K562 (cell line): Measurements from ENCODE around the gene ACSF2. TPM values are rescaled to one million over a fixed set of nuclear protein-coding genes. Genes with fewer than 3 reads are reported as not detected.

Experiments used
- CBX8 ChIP-seq: fragments of 200-600 bp; sonication (generic); IDR thresholded peaks from 2 replicates; pipeline ENCODE4 v1.6.1; 2012; ENCODE audit warnings: borderline replicate concordance, mixed run types, low read depth, mild to moderate bottlenecking, moderate library complexity, mixed read lengths, low read length, control low read depth, inconsistent platforms; ENCODE audit not compliant: poor library complexity, severe bottlenecking; ENCODE audit errors: extremely low read depth
- ELK1 ChIP-seq: sonication (generic); formaldehyde crosslinking; IDR thresholded peaks from 2 replicates; pipeline ENCODE4 v1.8.1; 2022; ENCODE audit warnings: missing genetic modification reagents
- FOXJ2 ChIP-seq: fragments of 200-800 bp; sonication (Bioruptor generic); IDR thresholded peaks from 2 replicates; pipeline ENCODE4 v1.6.1; 2016; ENCODE audit warnings: missing genetic modification characterization, missing compliant biosample characterization
- FOXP4 ChIP-seq: sonication (generic); formaldehyde crosslinking; IDR thresholded peaks from 2 replicates; pipeline ENCODE4 v1.8.0; 2022; ENCODE audit warnings: mild to moderate bottlenecking, missing genetic modification reagents, borderline replicate concordance
- MED1 ChIP-seq: sonication (generic); formaldehyde crosslinking; IDR thresholded peaks from 2 replicates; pipeline ENCODE4 v1.8.1; 2023; ENCODE audit warnings: missing genetic modification reagents, borderline replicate concordance
- MXD1 ChIP-seq: fragments of 250-450 bp; sonication (Bioruptor Pico); IDR thresholded peaks from 2 replicates; pipeline ENCODE4 v1.8.0; 2021; ENCODE audit warnings: borderline replicate concordance, mild to moderate bottlenecking, moderate library complexity; ENCODE audit not compliant: poor library complexity, severe bottlenecking
- MYBL2 ChIP-seq, 2 experiments: fragments of 450-650 bp in 1 of 2; sonication (generic) in 1 of 2; formaldehyde crosslinking in 1 of 2; IDR thresholded peaks; 2 replicates each; pipeline versions ENCODE4 v1.6.1 to v1.8.1; 2017 to 2022; ENCODE audit warnings: borderline replicate concordance in 1 of 2, inconsistent platforms in 1 of 2, low read depth in 1 of 2, mild to moderate bottlenecking in 1 of 2, missing genetic modification reagents in 1 of 2, moderate library complexity in 1 of 2
- NFRKB ChIP-seq: fragments of 450-650 bp; IDR thresholded peaks from 2 replicates; pipeline ENCODE4 v1.6.1; 2016; ENCODE audit warnings: low read depth
- NR2C2 ChIP-seq, 2 experiments: fragments of 200-800 bp in 1 of 2; sonication (Bioruptor generic) in 1 of 2; sonication (generic) in 1 of 2; formaldehyde crosslinking in 1 of 2; IDR thresholded peaks; 2 replicates each; pipeline versions ENCODE4 v1.6.1 to v1.8.0; 2016 to 2022; ENCODE audit warnings: mild to moderate bottlenecking in 1 of 2, missing compliant biosample characterization in 1 of 2, missing genetic modification characterization in 1 of 2, missing genetic modification reagents in 1 of 2
- POLR2A ChIP-seq: fragments of 450-650 bp; conservative IDR thresholded peaks from 2 replicates; pipeline ENCODE4 v1.6.1; 2016
- SMARCA5 ChIP-seq: fragments of 450-650 bp; IDR thresholded peaks from 2 replicates; pipeline ENCODE4 v1.6.1; 2016
- SOX6 ChIP-seq: fragments of 450-650 bp; IDR thresholded peaks from 2 replicates; pipeline ENCODE4 v1.6.1; 2014; ENCODE audit warnings: mild to moderate bottlenecking
- TARDBP ChIP-seq: fragments of 450-650 bp; IDR thresholded peaks from 2 replicates; pipeline ENCODE4 v1.6.1; 2016
- TCFL5 ChIP-seq: fragments of 250-450 bp; sonication (Bioruptor Pico); conservative IDR thresholded peaks from 2 replicates; pipeline ENCODE4 v1.6.1; 2021; ENCODE audit warnings: mild to moderate bottlenecking, moderate library complexity, matching md5 sums
- ZFP91 ChIP-seq: sonication (generic); formaldehyde crosslinking; IDR thresholded peaks from 2 replicates; pipeline ENCODE4 v1.8.0; 2022; ENCODE audit warnings: mild to moderate bottlenecking, missing genetic modification reagents
- ZNF263 ChIP-seq: sonication (generic); formaldehyde crosslinking; IDR thresholded peaks from 2 replicates; pipeline ENCODE4 v1.8.0; 2022; ENCODE audit warnings: mild to moderate bottlenecking, missing genetic modification reagents, borderline replicate concordance
- ZNF3 ChIP-seq: fragments of 250-450 bp; sonication (Bioruptor Pico); IDR thresholded peaks from 2 replicates; pipeline ENCODE4 v1.5.0; 2021; ENCODE audit warnings: mild to moderate bottlenecking, moderate library complexity
- ZNF384 ChIP-seq: IDR thresholded peaks from 2 replicates; pipeline ENCODE4 v1.6.1; 2012; ENCODE audit warnings: low read depth, low read length, improper control_type of control experiment
- polyA plus RNA-seq, 8 experiments: library from polyadenylated mRNA; depleted of rRNA in 4 of 8; stranded (reverse) in 5 of 8; unstranded in 3 of 8; fragments of >200 nt; fragmentation: Nextera tagmentation in 2 of 8; fragmentation: Illumina TruSeq in 1 of 8; extraction: Ambion mirVana in 2 of 8; extraction: Trizol in 1 of 8; gene quantifications; 2 replicates each; pipeline versions ENCODE4 v1.2.1 to v1.2.3, GENCODE V29; 2011 to 2014; ENCODE audit warnings: inconsistent platforms in 1 of 8, missing spikeins in 1 of 8
- total RNA-seq, 7 experiments: library from RNA; depleted of rRNA in 6 of 7; stranded (reverse); fragments of >200 nt in 6 of 7; fragmentation: Illumina TruSeq in 2 of 7; extraction: Trizol in 2 of 7; gene quantifications; 2 replicates each; pipeline versions ENCODE4 v1.2.1 to v1.2.3, GENCODE V29; 2011 to 2021; ENCODE audit warnings: low replicate concordance in 1 of 7
- TF ChIP-seq, protein P1 (sequence below), 2 experiments: fragments of 450-650 bp; conservative IDR thresholded peaks; 2 replicates each; pipeline ENCODE4 v1.6.1; 2017; ENCODE audit warnings: mild to moderate bottlenecking in 2 of 2, moderate library complexity in 2 of 2

ACSF2 gene
- total and polyA plus RNA-seq, 9 of the 15 experiments (the other 6 are each of a cell fraction or from before 2014, with no cell fraction given), result 0.89 to 6.1 (median 3.5) TPM

- TF ChIP-seq ZFP91 (CRISPR knock-in tag) (no peak), POLR2A (no peak), TCFL5 (CRISPR knock-in tag) (no peak), MED1 (CRISPR knock-in tag) (no peak), ELK1 (no peak), ZNF3 (no peak), NR2C2 (CRISPR knock-in tag; IDR thresholded peaks at IDR 0.05) (no peak), NR2C2 (tag; IDR thresholded peaks at IDR 0.05) (peak; percentile 74), NFRKB (no peak), FOXP4 (CRISPR knock-in tag) (no peak), ZNF384 (peak; percentile 70; the same call in 1 of the 2 replicates), TARDBP (no peak), SOX6 (no peak), CBX8 (no peak), MYBL2 (IDR thresholded peaks at IDR 0.05; ENCODE audit: low read depth) (no peak), MYBL2 (CRISPR knock-in tag; IDR thresholded peaks at IDR 0.05; ENCODE audit: borderline replicate concordance) (no peak), MXD1 (CRISPR knock-in tag) (no peak), FOXJ2 (tag) (0 out of 2 replicates have a peak, but pooled peaks have one; percentile 37), SMARCA5 (no peak), ZNF263 (no peak)
- TF ChIP-seq, protein P1, sequence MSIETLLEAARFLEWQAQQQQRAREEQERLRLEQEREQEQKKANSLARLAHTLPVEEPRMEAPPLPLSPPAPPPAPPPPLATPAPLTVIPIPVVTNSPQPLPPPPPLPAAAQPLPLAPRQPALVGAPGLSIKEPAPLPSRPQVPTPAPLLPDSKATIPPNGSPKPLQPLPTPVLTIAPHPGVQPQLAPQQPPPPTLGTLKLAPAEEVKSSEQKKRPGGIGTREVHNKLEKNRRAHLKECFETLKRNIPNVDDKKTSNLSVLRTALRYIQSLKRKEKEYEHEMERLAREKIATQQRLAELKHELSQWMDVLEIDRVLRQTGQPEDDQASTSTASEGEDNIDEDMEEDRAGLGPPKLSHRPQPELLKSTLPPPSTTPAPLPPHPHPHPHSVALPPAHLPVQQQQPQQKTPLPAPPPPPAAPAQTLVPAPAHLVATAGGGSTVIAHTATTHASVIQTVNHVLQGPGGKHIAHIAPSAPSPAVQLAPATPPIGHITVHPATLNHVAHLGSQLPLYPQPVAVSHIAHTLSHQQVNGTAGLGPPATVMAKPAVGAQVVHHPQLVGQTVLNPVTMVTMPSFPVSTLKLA (conservative IDR thresholded peaks at IDR 0.05), result 0 out of 4 replicates have a peak, but pooled peaks of 1 of the 2 experiments have one; percentile 21
Observed at GRCh38 chr17:50421308-50422051, 4.5 kb upstream of the ACSF2 start (continued).
